Activated naive CD4-positive, alpha-beta T cell treated with anti-CD3 and anti-CD28 coated beads, Interleukin-2, amount 10 ng/mL, durations not matched to agents 5 hours and 36 hours (primary cell): ENCODE results near the gene UQCC2. TPM values are rescaled to one million over a fixed set of nuclear protein-coding genes. Genes with fewer than 3 reads are reported as not detected.

Experiments
- microRNA-seq: library from miRNA; unstranded; fragments of <30 nt; microRNA quantifications from one replicate; pipeline ENCODE4 v1.2.0, GENCODE V29; 2022; ENCODE audit warnings: borderline microRNAs expressed, borderline replicate concordance
- total RNA-seq, 2 experiments: library from RNA; stranded (reverse); gene quantifications; one replicate each; pipeline ENCODE4 v1.2.3, GENCODE V29; 2021

The UQCC2 gene
- total RNA-seq = 10 to 100 TPM; 60.9 to 62.1 TPM

GRCh38 chr6:33711140-33712129, at the start of gene UQCC2:
UQCC2 (minus strand) TSS chr6:33711700; CDS start chr6:33711686, 14 bp downstream.

DNA sequence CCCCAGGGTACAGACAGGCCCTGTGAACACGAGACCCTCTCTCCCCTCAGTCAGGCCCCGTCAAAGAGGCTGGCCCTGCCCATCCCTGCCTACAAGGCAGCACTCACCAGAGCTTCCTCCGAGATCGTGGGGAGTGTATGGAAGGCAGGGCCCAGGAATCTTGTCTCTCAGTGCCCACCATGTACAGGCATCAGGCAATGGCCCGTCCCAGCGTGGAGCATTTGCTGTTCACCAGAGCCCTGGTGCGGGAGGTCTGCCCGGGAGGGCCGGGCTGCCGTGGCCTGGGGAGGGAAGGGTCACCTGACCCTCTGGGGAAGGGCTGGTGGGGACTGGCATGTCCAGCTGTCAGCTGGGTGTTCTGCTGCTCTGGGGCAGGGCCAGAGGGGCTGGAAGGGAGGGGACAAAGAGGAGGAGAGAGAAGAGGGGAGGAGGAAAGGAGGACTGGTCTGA, 35.2 kb upstream of the UQCC2 start, which contains the start of gene IP6K3:
Gene IP6K3 (minus strand): TSS at position 255 of the 450 bp plus-strand sequence. CDS start 11,429 bp downstream, outside the sequence.

Small RNAs within 50 kb of the gene (microRNA-seq; reads per million reads assigned to microRNA genes)
- 11.5 reads per million, percentile 43 among the genes with 10 or more reads in this experiment for gene MIR3934

Other genes with a start within 250 kb of the UQCC2 start
- 10 to 100 TPM; 73.5 to 77.9 TPM for gene BAK1, start 131.4 kb downstream of the UQCC2 start, total RNA-seq
- 10 to 100 TPM; 56.4 TPM for gene ITPR3, start 90.4 kb downstream of the UQCC2 start, total RNA-seq
- gene IP6K3, start 35.2 kb upstream of the UQCC2 start, total RNA-seq = not detected
- gene LEMD2, start 77.4 kb upstream of the UQCC2 start, total RNA-seq = 10 to 100 TPM; 64.4 to 68.3 TPM
- not detected for gene MLN, start 92.3 kb upstream of the UQCC2 start, total RNA-seq